OCI-LY3 (cell line): ENCODE results near the gene FLRT2.

Experiments
- EZH2phosphoT487 ChIP-seq: fragments of 200-600 bp; shearing (Covaris generic); IDR thresholded peaks from 2 replicates; pipeline ENCODE4 v1.6.1; 2018; ENCODE audit warnings: antibody characterized with exemption, mixed run types, low read depth
- TF ChIP-seq, protein P1 (sequence below): fragments of 200-600, 300-600 bp; sonication (generic); IDR thresholded peaks from 2 replicates; pipeline ENCODE4 v1.5.1; 2014; ENCODE audit warnings: antibody characterized with exemption, low read length, low read depth

DNA sequence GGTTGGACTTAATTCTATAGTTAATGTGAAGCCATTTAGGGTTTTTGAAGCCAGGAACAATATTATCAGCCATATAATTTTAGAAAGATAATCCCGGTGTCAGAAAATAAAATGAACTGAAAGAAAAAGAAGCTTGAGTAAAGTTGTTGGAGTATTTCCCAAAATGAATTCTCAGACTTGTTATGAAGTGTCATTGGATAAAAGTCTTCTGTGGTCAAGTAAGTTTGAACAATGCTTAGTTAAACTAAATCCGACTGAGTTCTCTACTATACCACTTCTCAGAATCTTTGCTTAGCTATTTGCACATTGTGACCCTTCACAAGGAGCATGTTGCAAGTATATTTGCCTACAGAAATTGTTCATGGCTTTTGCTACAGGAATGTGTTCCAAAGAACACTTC is 17.5 kb upstream of the FLRT2 start:
- TF ChIP-seq, protein P1, sequence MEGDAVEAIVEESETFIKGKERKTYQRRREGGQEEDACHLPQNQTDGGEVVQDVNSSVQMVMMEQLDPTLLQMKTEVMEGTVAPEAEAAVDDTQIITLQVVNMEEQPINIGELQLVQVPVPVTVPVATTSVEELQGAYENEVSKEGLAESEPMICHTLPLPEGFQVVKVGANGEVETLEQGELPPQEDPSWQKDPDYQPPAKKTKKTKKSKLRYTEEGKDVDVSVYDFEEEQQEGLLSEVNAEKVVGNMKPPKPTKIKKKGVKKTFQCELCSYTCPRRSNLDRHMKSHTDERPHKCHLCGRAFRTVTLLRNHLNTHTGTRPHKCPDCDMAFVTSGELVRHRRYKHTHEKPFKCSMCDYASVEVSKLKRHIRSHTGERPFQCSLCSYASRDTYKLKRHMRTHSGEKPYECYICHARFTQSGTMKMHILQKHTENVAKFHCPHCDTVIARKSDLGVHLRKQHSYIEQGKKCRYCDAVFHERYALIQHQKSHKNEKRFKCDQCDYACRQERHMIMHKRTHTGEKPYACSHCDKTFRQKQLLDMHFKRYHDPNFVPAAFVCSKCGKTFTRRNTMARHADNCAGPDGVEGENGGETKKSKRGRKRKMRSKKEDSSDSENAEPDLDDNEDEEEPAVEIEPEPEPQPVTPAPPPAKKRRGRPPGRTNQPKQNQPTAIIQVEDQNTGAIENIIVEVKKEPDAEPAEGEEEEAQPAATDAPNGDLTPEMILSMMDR = no peak
- TF ChIP-seq EZH2phosphoT487 = no peak
